HepG2 (cell line): ENCODE results near the gene ZNF23. TPM values are rescaled to one million over a fixed set of nuclear protein-coding genes. Genes with fewer than 3 reads are reported as not detected.
A peak's percentile ranks its signal among the peaks of the same experiment; 100 is the strongest.

Experiments used
- AKNA ChIP-seq: sonication (generic); formaldehyde crosslinking; IDR thresholded peaks from 2 replicates; pipeline ENCODE4 v1.4.0; 2020; ENCODE audit warnings: missing genetic modification reagents, borderline replicate concordance
- DNMT1 ChIP-seq: sonication (generic); formaldehyde crosslinking; IDR thresholded peaks from 2 replicates; pipeline ENCODE4 v1.5.1; 2020; ENCODE audit warnings: mild to moderate bottlenecking, missing genetic modification reagents
- ELF3 ChIP-seq: IDR thresholded peaks from 2 replicates; pipeline ENCODE4 v1.6.1; 2016; ENCODE audit warnings: missing genetic modification reagents, missing compliant biosample characterization
- HIC2 ChIP-seq: sonication (generic); formaldehyde crosslinking; IDR thresholded peaks from 2 replicates; pipeline ENCODE4 v1.9.0; 2022; ENCODE audit warnings: low read depth, missing genetic modification reagents
- HNRNPK ChIP-seq: fragments of 200-400 bp; formaldehyde crosslinking; IDR thresholded peaks from 2 replicates; pipeline ENCODE4 v1.6.1; 2018; ENCODE audit warnings: low read length, low read depth, moderate library complexity, mild to moderate bottlenecking; ENCODE audit not compliant: poor library complexity, severe bottlenecking
- JARID2 ChIP-seq: sonication (generic); formaldehyde crosslinking; IDR thresholded peaks from 2 replicates; pipeline ENCODE4 v1.8.1; 2023; ENCODE audit warnings: missing genetic modification reagents, inconsistent platforms; ENCODE audit not compliant: insufficient replicate concordance
- LCORL ChIP-seq, 2 experiments: fragments of 450-650 bp in 1 of 2; sonication (generic) in 1 of 2; formaldehyde crosslinking in 1 of 2; IDR thresholded peaks; 2 replicates each; pipeline versions ENCODE4 v1.5.0 to v1.6.1; 2017 to 2020; ENCODE audit warnings: antibody characterized with exemption in 1 of 2, missing genetic modification reagents in 1 of 2
- MTF2 ChIP-seq: sonication (generic); formaldehyde crosslinking; IDR thresholded peaks from 2 replicates; pipeline ENCODE4 v1.5.0; 2020; ENCODE audit warnings: missing genetic modification reagents, borderline replicate concordance
- MXI1 ChIP-seq: IDR thresholded peaks from 3 replicates; pipeline ENCODE4 v1.6.1; 2012; ENCODE audit warnings: low read depth, low read length, inconsistent platforms, borderline replicate concordance
- NFKB2 ChIP-seq: sonication (generic); formaldehyde crosslinking; IDR thresholded peaks from 2 replicates; pipeline ENCODE4 v1.4.0; 2020; ENCODE audit warnings: missing genetic modification reagents, borderline replicate concordance
- ZBTB21 ChIP-seq: sonication (generic); formaldehyde crosslinking; IDR thresholded peaks from 2 replicates; pipeline ENCODE4 v1.4.0; 2020; ENCODE audit warnings: missing genetic modification reagents
- ZBTB25 ChIP-seq: IDR thresholded peaks from 2 replicates; pipeline ENCODE4 v1.6.1; 2018; ENCODE audit warnings: missing genetic modification reagents
- ZBTB37 ChIP-seq: sonication (generic); formaldehyde crosslinking; IDR thresholded peaks from 2 replicates; pipeline ENCODE4 v1.4.0; 2020; ENCODE audit warnings: mild to moderate bottlenecking, missing genetic modification reagents
- ZFYVE20 ChIP-seq: sonication (generic); formaldehyde crosslinking; IDR thresholded peaks from 2 replicates; pipeline ENCODE4 v1.8.0; 2023; ENCODE audit warnings: low read depth, mild to moderate bottlenecking, moderate library complexity, missing genetic modification reagents, borderline replicate concordance
- ZNF138 ChIP-seq: sonication (generic); formaldehyde crosslinking; IDR thresholded peaks from 2 replicates; pipeline ENCODE4 v1.5.0; 2020; ENCODE audit warnings: mild to moderate bottlenecking, low read depth, missing genetic modification reagents
- ZNF256 ChIP-seq: sonication (generic); formaldehyde crosslinking; conservative IDR thresholded peaks from 2 replicates; pipeline ENCODE4 v1.4.0; 2020; ENCODE audit warnings: missing genetic modification reagents
- ZNF34 ChIP-seq: sonication (generic); formaldehyde crosslinking; IDR thresholded peaks from 2 replicates; pipeline ENCODE4 v1.4.0; 2020; ENCODE audit warnings: mild to moderate bottlenecking, missing genetic modification reagents, borderline replicate concordance
- ZNF776 ChIP-seq: sonication (generic); formaldehyde crosslinking; IDR thresholded peaks from 2 replicates; pipeline ENCODE4 v1.4.0; 2020; ENCODE audit warnings: mild to moderate bottlenecking, missing genetic modification reagents
- polyA plus RNA-seq, 8 experiments: library from polyadenylated mRNA; depleted of rRNA in 3 of 8; stranded (reverse) in 7 of 8; unstranded in 1 of 8; fragments of >200 nt; fragmentation: Illumina TruSeq in 4 of 8; extraction: Trizol in 4 of 8; gene quantifications; 2 replicates each; pipeline versions ENCODE4 v1.2.1 to v1.2.3, GENCODE V29; 2011 to 2016; ENCODE audit warnings: low read depth in 4 of 8, missing spikeins in 1 of 8, mixed read lengths in 1 of 8; ENCODE audit not compliant: insufficient read depth in 1 of 8
- total RNA-seq, 5 experiments: library from RNA; depleted of rRNA; stranded (reverse); fragments of >200 nt; fragmentation: Illumina TruSeq; extraction: Trizol; gene quantifications; 2 replicates each; pipeline ENCODE4 v1.2.3, GENCODE V29; 2016; ENCODE audit warnings: low read depth in 1 of 5

ZNF23 gene
- total and polyA plus RNA-seq, 2 of the 13 experiments (the other 11 are each of a cell fraction or from before 2014, with no cell fraction given): 8.6 to 12.2 TPM

- TF ChIP-seq HIC2 (CRISPR knock-in tag) (peak; percentile 1; the same call in 1 of the 2 replicates), ELF3 (peak; percentile 89), ZNF256 (peak; percentile 67), MXI1 (peak; percentile 85; the same call in 2 of the 3 replicates), ZBTB25 (0 out of 2 replicates have a peak, but pooled peaks have one; percentile 89), NFKB2 (CRISPR knock-in tag) (peak; percentile 97), ZBTB21 (CRISPR knock-in tag) (peak; percentile 94), ZNF776 (CRISPR knock-in tag) (peak; percentile 87; the same call in 1 of the 2 replicates), JARID2 (peak; percentile 92), AKNA (CRISPR knock-in tag) (0 out of 2 replicates have a peak, but pooled peaks have one; percentile 44), ZFYVE20 (CRISPR knock-in tag) (peak; percentile 73; the same call in 1 of the 2 replicates), MTF2 (CRISPR knock-in tag) (peak; percentile 92; the same call in 1 of the 2 replicates), ZBTB37 (CRISPR knock-in tag) (0 out of 2 replicates have a peak, but pooled peaks have one; percentile 46), HNRNPK (peak; percentile 87), DNMT1 (CRISPR knock-in tag) (peak; percentile 95), ZNF34 (CRISPR knock-in tag) (no peak), LCORL (IDR thresholded peaks at IDR 0.05) (no peak), LCORL (CRISPR knock-in tag; IDR thresholded peaks at IDR 0.05) (peak; percentile 89), ZNF138 (CRISPR knock-in tag) (peak; percentile 75)
Measured at GRCh38 chr16:71461686-71462648, at the start of gene ZNF23 (continued).
